Activated T-cell treated with anti-CD3 and anti-CD28 coated beads for 4 hours (primary cell): Measurements from ENCODE around the gene FBXO4.

Source experiments
- DNase-seq: peaks from one replicate; pipeline ENCODE4 v3.0.0-alpha.2; 2020

The FBXO4 gene

GRCh38 chr5:41983284-41983683 is 58.2 kb downstream of the FBXO4 start:
- no peak for DNase-seq

GRCh38 chr5:41985945-41986695 is 61.0 kb downstream of the FBXO4 start:
- no peak for DNase-seq
